Measurements from ENCODE around the gene PIMREG.
A peak's percentile ranks its signal among the peaks of the same experiment; 100 is the strongest.

- TF ChIP-seq EZH2 (IDR thresholded peaks at IDR 0.05; ENCODE audit: borderline replicate concordance, low read depth, low read length, severe bottlenecking) (no peak), CTCF (IDR thresholded peaks at IDR 0.05; ENCODE audit: borderline replicate concordance, extremely low read depth, low read length, poor library complexity, severe bottlenecking) (peak; percentile 73)
These were observed 31.2 kb upstream of the PIMREG start for GRCh38 chr17:6413065-6413464.
